GM23338 (cell line): ENCODE measurements around the gene GAB2. TPM values are rescaled to one million over a fixed set of nuclear protein-coding genes. Genes with fewer than 3 reads are reported as not detected.

Source experiments
- ATAC-seq: fragments of 200-7000 bp; cut with Tn5 transposase; 3 replicates; pipeline ENCODE4 v1.9.1; 2020
- DNase-seq: peaks from one replicate; pipeline ENCODE4 v3.0.0-alpha.2; 2015; ENCODE audit warnings: low spot score
- H2AFZ ChIP-seq: fragments of 200-600 bp; sonication (generic); 2 replicates; pipeline ENCODE4 v1.8.0; 2016; ENCODE audit warnings: antibody characterized with exemption, mild to moderate bottlenecking, moderate library complexity
- H3F3A ChIP-seq: fragments of 200-600 bp; sonication (generic); replicated peaks from 2 replicates; pipeline ENCODE4 v1.8.0; 2017; ENCODE audit warnings: antibody characterized with exemption, mixed run types, low read depth
- H3K27ac ChIP-seq: fragments of 200-600 bp; sonication (generic); 2 replicates; pipeline ENCODE4 v1.6.1; 2016; ENCODE audit warnings: low read depth
- H3K27me3 ChIP-seq: fragments of 200-600 bp; sonication (generic); 2 replicates; pipeline ENCODE4 v1.8.0; 2016; ENCODE audit warnings: mild to moderate bottlenecking, mixed run types, moderate library complexity; ENCODE audit not compliant: insufficient read depth
- H3K36me3 ChIP-seq: fragments of 200-600 bp; sonication (generic); 2 replicates; pipeline ENCODE4 v1.8.0; 2016; ENCODE audit warnings: mild to moderate bottlenecking; ENCODE audit not compliant: insufficient read depth
- H3K4me1 ChIP-seq: fragments of 200-600 bp; sonication (generic); 2 replicates; pipeline ENCODE4 v1.8.0; 2016; ENCODE audit warnings: mild to moderate bottlenecking, moderate library complexity; ENCODE audit not compliant: insufficient read depth
- H3K4me2 ChIP-seq: fragments of 200-600 bp; sonication (generic); 2 replicates; pipeline ENCODE4 v1.7.1; 2017; ENCODE audit warnings: mixed run types
- H3K4me3 ChIP-seq: fragments of 200-600 bp; sonication (generic); 2 replicates; pipeline ENCODE4 v1.6.1; 2016; ENCODE audit warnings: mixed run types
- H3K79me2 ChIP-seq: fragments of 200-600 bp; sonication (generic); replicated peaks from 2 replicates; pipeline ENCODE4 v1.8.0; 2017; ENCODE audit warnings: mild to moderate bottlenecking; ENCODE audit not compliant: insufficient read depth
- H3K9me2 ChIP-seq: fragments of 200-600 bp; sonication (generic); 2 replicates; pipeline ENCODE4 v1.8.0; 2017; ENCODE audit not compliant: insufficient read depth
- H4K20me1 ChIP-seq: fragments of 200-600 bp; sonication (generic); replicated peaks from 2 replicates; pipeline ENCODE4 v1.8.0; 2017; ENCODE audit warnings: mild to moderate bottlenecking; ENCODE audit not compliant: insufficient read depth
- H3K27ac Mint-ChIP-seq: 2 replicates; pipeline ENCODE4 v1.8.0; 2020; ENCODE audit warnings: inconsistent platforms, mild to moderate bottlenecking, moderate library complexity, mixed read lengths
- H3K27me3 Mint-ChIP-seq: 3 replicates; pipeline ENCODE4 v1.8.0; 2022; ENCODE audit warnings: low read depth, mild to moderate bottlenecking, moderate library complexity, mixed read lengths, inconsistent platforms; ENCODE audit not compliant: insufficient read depth, poor library complexity
- H3K36me3 Mint-ChIP-seq: 3 replicates; pipeline ENCODE4 v1.8.0; 2021; ENCODE audit warnings: low read depth, mild to moderate bottlenecking, inconsistent platforms, moderate library complexity, mixed read lengths
- H3K4me1 Mint-ChIP-seq: 3 replicates; pipeline ENCODE4 v1.8.0; 2020; ENCODE audit warnings: mild to moderate bottlenecking, inconsistent platforms, mixed read lengths
- H3K4me3 Mint-ChIP-seq: 3 replicates; pipeline ENCODE4 v1.8.0; 2021; ENCODE audit warnings: moderate library complexity, mild to moderate bottlenecking, inconsistent platforms, mixed read lengths
- H3K9me3 Mint-ChIP-seq: 3 replicates; pipeline ENCODE4 v1.8.0; 2020; ENCODE audit warnings: moderate library complexity, mild to moderate bottlenecking, inconsistent platforms, mixed read lengths
- CREB1 ChIP-seq: fragments of 250-450 bp; sonication (Bioruptor Pico); IDR thresholded peaks from 2 replicates; pipeline ENCODE4 v1.5.0; 2020; ENCODE audit warnings: low read depth, mild to moderate bottlenecking, moderate library complexity
- EZH2 ChIP-seq: fragments of 200-600 bp; sonication (generic); IDR thresholded peaks from one replicate; pipeline ENCODE4 v1.8.0; 2017; ENCODE audit warnings: antibody characterized with exemption, mild to moderate bottlenecking, low read depth; ENCODE audit not compliant: unreplicated experiment
- EZH2phosphoT487 ChIP-seq: fragments of 200-600 bp; sonication (generic); IDR thresholded peaks from one replicate; pipeline ENCODE4 v1.8.1; 2018; ENCODE audit warnings: antibody characterized with exemption; ENCODE audit not compliant: unreplicated experiment
- NANOG ChIP-seq: IDR thresholded peaks from 2 replicates; pipeline ENCODE4 v1.6.1; 2016; ENCODE audit warnings: antibody characterized with exemption, borderline replicate concordance
- STAT1 ChIP-seq: IDR thresholded peaks from one replicate; pipeline ENCODE4 v1.6.1; 2016; ENCODE audit warnings: antibody characterized with exemption; ENCODE audit not compliant: unreplicated experiment
- ZNF114 ChIP-seq: fragments of 250-450 bp; sonication (Bioruptor Pico); IDR thresholded peaks from 2 replicates; pipeline ENCODE4 v1.5.0; 2020; ENCODE audit warnings: mild to moderate bottlenecking, moderate library complexity
- ZNF331 ChIP-seq: fragments of 250-450 bp; sonication (Bioruptor Pico); IDR thresholded peaks from 2 replicates; pipeline ENCODE4 v1.5.0; 2020; ENCODE audit warnings: low read depth, mild to moderate bottlenecking, moderate library complexity
- polyA plus RNA-seq: library from polyadenylated mRNA; unstranded; fragments of >200 nt; fragmentation: Nextera tagmentation; extraction: Ambion mirVana; gene quantifications from 2 replicates; pipeline ENCODE4 v1.2.1, GENCODE V29; 2016
- total RNA-seq: library from RNA; depleted of rRNA; stranded (reverse); fragments of >200 nt; shearing (Covaris generic); gene quantifications from 2 replicates; pipeline ENCODE4 v1.2.3, GENCODE V29; 2014
- TF ChIP-seq, protein P1 (sequence below): IDR thresholded peaks from 2 replicates; pipeline ENCODE4 v1.6.1; 2016; ENCODE audit warnings: antibody characterized with exemption
- TF ChIP-seq, protein P2 (sequence below): IDR thresholded peaks from one replicate; pipeline ENCODE4 v1.6.1; 2018; ENCODE audit warnings: antibody characterized with exemption; ENCODE audit not compliant: unreplicated experiment
- TF ChIP-seq, protein P3 (sequence below): fragments of 250-450 bp; sonication (Bioruptor Pico); IDR thresholded peaks from 2 replicates; pipeline ENCODE4 v1.5.0; 2020; ENCODE audit warnings: mild to moderate bottlenecking, moderate library complexity

Gene GAB2
- total and polyA plus RNA-seq, 2 experiments from 2014 or later, result 2.0 to 10.8 TPM

DNA sequence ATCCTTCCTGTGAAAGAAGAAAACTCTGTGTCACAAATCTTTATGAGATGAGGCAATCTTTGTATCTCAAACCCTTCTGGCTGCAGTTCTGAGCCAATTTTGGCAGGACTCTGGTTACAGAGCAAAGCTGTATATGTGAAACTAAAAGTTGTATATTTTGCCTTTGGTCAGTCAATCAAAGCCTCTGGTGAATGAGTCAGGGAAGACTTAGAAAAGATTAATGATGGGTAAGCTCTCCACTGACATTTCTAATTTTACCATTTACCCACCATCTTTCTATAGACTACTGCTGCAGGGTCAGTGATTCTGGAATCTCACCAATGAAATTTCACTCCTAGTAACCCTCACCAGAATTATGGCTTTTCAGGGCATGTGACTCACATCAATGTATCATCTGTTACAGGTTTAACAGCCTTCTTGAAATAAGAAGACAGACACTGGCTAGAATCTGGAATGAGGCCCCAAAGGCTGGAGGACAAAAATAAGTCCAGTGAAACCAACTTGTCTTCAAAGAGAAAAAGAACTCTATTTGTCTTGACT, 185.6 kb downstream of the GAB2 start:
- no peak overlapping the region for H3K4me3 Mint-ChIP-seq
- Histone ChIP-seq H4K20me1 (no peaks in the 10 kb centered on the region), H3K4me2 (no peak overlapping the region), H3F3A (no peaks in the 10 kb centered on the region), H3K27ac (no peak overlapping the region), H2AFZ (no peak overlapping the region), H3K27me3 (no peaks in the 10 kb centered on the region), H3K4me3 (no peak overlapping the region), H3K36me3 (no peaks in the 10 kb centered on the region), H3K9me2 (no peaks in the 10 kb centered on the region), H3K4me1 (no peaks in the 10 kb centered on the region; the same call in 1 of the 2 replicates), H3K79me2 (no peaks in the 10 kb centered on the region)
- no peak overlapping the region for H3K27ac Mint-ChIP-seq
- no peaks in the 10 kb centered on the region for H3K9me3 Mint-ChIP-seq
- no peaks in the 10 kb centered on the region for H3K36me3 Mint-ChIP-seq
- TF ChIP-seq ZNF114 (no peak), CREB1 (CRISPR knock-in tag) (no peak), ZNF331 (CRISPR knock-in tag) (no peak)
- TF ChIP-seq, protein P1, sequence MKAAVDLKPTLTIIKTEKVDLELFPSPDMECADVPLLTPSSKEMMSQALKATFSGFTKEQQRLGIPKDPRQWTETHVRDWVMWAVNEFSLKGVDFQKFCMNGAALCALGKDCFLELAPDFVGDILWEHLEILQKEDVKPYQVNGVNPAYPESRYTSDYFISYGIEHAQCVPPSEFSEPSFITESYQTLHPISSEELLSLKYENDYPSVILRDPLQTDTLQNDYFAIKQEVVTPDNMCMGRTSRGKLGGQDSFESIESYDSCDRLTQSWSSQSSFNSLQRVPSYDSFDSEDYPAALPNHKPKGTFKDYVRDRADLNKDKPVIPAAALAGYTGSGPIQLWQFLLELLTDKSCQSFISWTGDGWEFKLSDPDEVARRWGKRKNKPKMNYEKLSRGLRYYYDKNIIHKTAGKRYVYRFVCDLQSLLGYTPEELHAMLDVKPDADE, result no peak
- TF ChIP-seq, protein P2, sequence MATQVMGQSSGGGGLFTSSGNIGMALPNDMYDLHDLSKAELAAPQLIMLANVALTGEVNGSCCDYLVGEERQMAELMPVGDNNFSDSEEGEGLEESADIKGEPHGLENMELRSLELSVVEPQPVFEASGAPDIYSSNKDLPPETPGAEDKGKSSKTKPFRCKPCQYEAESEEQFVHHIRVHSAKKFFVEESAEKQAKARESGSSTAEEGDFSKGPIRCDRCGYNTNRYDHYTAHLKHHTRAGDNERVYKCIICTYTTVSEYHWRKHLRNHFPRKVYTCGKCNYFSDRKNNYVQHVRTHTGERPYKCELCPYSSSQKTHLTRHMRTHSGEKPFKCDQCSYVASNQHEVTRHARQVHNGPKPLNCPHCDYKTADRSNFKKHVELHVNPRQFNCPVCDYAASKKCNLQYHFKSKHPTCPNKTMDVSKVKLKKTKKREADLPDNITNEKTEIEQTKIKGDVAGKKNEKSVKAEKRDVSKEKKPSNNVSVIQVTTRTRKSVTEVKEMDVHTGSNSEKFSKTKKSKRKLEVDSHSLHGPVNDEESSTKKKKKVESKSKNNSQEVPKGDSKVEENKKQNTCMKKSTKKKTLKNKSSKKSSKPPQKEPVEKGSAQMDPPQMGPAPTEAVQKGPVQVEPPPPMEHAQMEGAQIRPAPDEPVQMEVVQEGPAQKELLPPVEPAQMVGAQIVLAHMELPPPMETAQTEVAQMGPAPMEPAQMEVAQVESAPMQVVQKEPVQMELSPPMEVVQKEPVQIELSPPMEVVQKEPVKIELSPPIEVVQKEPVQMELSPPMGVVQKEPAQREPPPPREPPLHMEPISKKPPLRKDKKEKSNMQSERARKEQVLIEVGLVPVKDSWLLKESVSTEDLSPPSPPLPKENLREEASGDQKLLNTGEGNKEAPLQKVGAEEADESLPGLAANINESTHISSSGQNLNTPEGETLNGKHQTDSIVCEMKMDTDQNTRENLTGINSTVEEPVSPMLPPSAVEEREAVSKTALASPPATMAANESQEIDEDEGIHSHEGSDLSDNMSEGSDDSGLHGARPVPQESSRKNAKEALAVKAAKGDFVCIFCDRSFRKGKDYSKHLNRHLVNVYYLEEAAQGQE, result no peak
- no peaks in the 10 kb centered on the region for H3K27me3 Mint-ChIP-seq
- DNase-seq (no peak), ATAC-seq (no peak)
- no peaks in the 10 kb centered on the region; the same call in 2 of the 3 replicates for H3K4me1 Mint-ChIP-seq

DNA sequence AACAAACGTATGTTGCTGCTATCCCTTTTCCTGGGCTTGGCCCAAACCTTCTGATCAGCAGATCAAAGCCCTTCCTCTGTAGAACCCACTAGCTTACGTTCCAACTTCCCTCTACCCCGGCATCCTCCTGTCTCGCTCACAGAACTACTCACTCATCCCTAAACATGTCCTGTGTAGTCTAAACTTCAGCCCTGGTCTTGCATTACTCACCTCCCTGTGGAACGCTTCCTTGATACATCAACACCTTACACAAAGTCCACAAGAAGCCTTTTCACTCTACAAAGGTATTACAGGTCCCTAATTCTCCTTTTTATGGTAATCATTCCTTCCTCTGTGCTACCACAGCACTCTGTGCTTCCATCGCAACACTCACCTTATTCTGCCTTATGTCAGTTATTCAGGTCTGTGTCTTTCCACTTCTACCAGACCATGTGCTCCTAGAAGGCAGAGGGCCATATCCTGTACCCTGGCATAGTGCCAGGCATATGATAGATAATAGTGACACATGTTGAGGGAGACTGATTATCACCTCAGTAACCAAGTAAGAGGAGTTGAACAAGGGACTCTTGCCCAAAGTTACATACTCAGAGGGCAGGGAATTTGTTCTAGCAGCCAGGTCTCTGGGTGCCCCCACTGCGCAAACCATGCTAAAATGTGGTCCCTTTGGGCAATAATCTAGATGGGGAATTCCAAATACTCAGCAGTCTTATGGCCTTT, 187.3 kb downstream of the GAB2 start:
- Mint-ChIP-seq H3K4me3 (no peak overlapping the region), H3K4me1 (no peaks in the 10 kb centered on the region; the same call in 2 of the 3 replicates), H3K27ac (no peak overlapping the region), H3K9me3 (no peaks in the 10 kb centered on the region), H3K27me3 (no peaks in the 10 kb centered on the region), H3K36me3 (no peaks in the 10 kb centered on the region; the same call in 2 of the 3 replicates)
- H3F3A ChIP-seq, result no peaks in the 10 kb centered on the region
- H3K27me3 ChIP-seq, result no peaks in the 10 kb centered on the region
- no peak overlapping the region for H3K27ac ChIP-seq
- H3K9me2 ChIP-seq, result no peaks in the 10 kb centered on the region
- DNase-seq (no peak), ATAC-seq (no peak)
- H3K36me3 ChIP-seq, result no peaks in the 10 kb centered on the region
- no peaks in the 10 kb centered on the region for H4K20me1 ChIP-seq
- H3K4me3 ChIP-seq, result no peak overlapping the region
- H3K4me1 ChIP-seq, result no peaks in the 10 kb centered on the region; the same call in 1 of the 2 replicates
- H3K79me2 ChIP-seq, result no peaks in the 10 kb centered on the region
- H2AFZ ChIP-seq, result no peak overlapping the region
- no peak overlapping the region for H3K4me2 ChIP-seq
- TF ChIP-seq EZH2 (no peak), EZH2phosphoT487 (no peak), STAT1 (no peak), ZNF114 (no peak), CREB1 (CRISPR knock-in tag) (no peak), NANOG (no peak)
- TF ChIP-seq, protein P3, sequence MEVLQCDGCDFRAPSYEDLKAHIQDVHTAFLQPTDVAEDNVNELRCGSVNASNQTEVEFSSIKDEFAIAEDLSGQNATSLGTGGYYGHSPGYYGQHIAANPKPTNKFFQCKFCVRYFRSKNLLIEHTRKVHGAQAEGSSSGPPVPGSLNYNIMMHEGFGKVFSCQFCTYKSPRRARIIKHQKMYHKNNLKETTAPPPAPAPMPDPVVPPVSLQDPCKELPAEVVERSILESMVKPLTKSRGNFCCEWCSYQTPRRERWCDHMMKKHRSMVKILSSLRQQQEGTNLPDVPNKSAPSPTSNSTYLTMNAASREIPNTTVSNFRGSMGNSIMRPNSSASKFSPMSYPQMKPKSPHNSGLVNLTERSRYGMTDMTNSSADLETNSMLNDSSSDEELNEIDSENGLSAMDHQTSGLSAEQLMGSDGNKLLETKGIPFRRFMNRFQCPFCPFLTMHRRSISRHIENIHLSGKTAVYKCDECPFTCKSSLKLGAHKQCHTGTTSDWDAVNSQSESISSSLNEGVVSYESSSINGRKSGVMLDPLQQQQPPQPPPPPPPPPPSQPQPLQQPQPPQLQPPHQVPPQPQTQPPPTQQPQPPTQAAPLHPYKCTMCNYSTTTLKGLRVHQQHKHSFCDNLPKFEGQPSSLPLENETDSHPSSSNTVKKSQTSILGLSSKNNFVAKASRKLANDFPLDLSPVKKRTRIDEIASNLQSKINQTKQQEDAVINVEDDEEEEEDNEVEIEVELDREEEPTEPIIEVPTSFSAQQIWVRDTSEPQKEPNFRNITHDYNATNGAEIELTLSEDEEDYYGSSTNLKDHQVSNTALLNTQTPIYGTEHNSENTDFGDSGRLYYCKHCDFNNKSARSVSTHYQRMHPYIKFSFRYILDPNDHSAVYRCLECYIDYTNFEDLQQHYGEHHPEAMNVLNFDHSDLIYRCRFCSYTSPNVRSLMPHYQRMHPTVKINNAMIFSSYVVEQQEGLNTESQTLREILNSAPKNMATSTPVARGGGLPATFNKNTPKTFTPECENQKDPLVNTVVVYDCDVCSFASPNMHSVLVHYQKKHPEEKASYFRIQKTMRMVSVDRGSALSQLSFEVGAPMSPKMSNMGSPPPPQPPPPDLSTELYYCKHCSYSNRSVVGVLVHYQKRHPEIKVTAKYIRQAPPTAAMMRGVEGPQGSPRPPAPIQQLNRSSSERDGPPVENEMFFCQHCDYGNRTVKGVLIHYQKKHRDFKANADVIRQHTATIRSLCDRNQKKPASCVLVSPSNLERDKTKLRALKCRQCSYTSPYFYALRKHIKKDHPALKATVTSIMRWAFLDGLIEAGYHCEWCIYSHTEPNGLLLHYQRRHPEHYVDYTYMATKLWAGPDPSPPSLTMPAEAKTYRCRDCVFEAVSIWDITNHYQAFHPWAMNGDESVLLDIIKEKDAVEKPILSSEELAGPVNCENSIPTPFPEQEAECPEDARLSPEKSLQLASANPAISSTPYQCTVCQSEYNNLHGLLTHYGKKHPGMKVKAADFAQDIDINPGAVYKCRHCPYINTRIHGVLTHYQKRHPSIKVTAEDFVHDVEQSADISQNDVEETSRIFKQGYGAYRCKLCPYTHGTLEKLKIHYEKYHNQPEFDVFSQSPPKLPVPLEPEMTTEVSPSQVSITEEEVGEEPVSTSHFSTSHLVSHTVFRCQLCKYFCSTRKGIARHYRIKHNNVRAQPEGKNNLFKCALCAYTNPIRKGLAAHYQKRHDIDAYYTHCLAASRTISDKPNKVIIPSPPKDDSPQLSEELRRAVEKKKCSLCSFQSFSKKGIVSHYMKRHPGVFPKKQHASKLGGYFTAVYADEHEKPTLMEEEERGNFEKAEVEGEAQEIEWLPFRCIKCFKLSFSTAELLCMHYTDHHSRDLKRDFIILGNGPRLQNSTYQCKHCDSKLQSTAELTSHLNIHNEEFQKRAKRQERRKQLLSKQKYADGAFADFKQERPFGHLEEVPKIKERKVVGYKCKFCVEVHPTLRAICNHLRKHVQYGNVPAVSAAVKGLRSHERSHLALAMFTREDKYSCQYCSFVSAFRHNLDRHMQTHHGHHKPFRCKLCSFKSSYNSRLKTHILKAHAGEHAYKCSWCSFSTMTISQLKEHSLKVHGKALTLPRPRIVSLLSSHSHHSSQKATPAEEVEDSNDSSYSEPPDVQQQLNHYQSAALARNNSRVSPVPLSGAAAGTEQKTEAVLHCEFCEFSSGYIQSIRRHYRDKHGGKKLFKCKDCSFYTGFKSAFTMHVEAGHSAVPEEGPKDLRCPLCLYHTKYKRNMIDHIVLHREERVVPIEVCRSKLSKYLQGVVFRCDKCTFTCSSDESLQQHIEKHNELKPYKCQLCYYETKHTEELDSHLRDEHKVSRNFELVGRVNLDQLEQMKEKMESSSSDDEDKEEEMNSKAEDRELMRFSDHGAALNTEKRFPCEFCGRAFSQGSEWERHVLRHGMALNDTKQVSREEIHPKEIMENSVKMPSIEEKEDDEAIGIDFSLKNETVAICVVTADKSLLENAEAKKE (CRISPR knock-in tag), result no peak
